Posterior cingulate gyrus (tissue), 11 donors: ENCODE measurements around the gene NOBOX.
"Not testable (repeated sequence)": the region's sequence is repeated elsewhere in the genome, so short reads cannot be mapped to it uniquely, and the experiment has no call there.

Source experiments
- DNase-seq, 10 donors: peaks; one replicate each; pipeline versions ENCODE4 v3.0.0 to v3.0.0-alpha.2; 2020 to 2021; ENCODE audit warnings: mixed read lengths in 3 of 10
- intact Hi-C: fragments of 100-400 bp; cut with DNase I; formaldehyde crosslinking; loops from one replicate; pipeline ENCODE4 v1.15.1; 2023

Gene NOBOX

GRCh38 chr7:144403649-144404061 is at the start of gene NOBOX:
NOBOX (minus strand) TSS chr7:144403693.
- DNase-seq = peak in 1 of 10 donors; percentile 54
- intact Hi-C loops = no loop called here

- intact Hi-C loops = no loop called here
- DNase-seq = no peak
Observed at GRCh38 chr7:144452064-144452463, 48.6 kb upstream of the NOBOX start.

GRCh38 chr7:144445590-144445989 is 42.1 kb upstream of the NOBOX start:
- intact Hi-C loops = no loop called here
- DNase-seq = no peak

- DNase-seq = no peak
- intact Hi-C loops = no loop called here
Observed at GRCh38 chr7:144439717-144440205, 36.3 kb upstream of the NOBOX start.

- no peak for DNase-seq
- intact Hi-C loops = no loop called here
Observed at GRCh38 chr7:144438759-144439158, 35.3 kb upstream of the NOBOX start.

- peak in 5 of 10 donors; percentile 22 to 53 (median 37) for DNase-seq
- intact Hi-C loops = no loop called here
Observed at GRCh38 chr7:144437370-144438191, 34.1 kb upstream of the NOBOX start.

- DNase-seq = no peak
- intact Hi-C loops = no loop called here
Observed at GRCh38 chr7:144436500-144436899, 33.0 kb upstream of the NOBOX start.

GRCh38 chr7:144428431-144428830 is 24.9 kb upstream of the NOBOX start:
- intact Hi-C loops = no loop called here

GRCh38 chr7:144427539-144427938 is 24.0 kb upstream of the NOBOX start:
- intact Hi-C loops, DNase-seq: not testable (repeated sequence)

More at GRCh38 chr7:144428431-144428830, 24.9 kb upstream of the NOBOX start:
- no peak for DNase-seq

- intact Hi-C loops, DNase-seq: not testable (repeated sequence)
Observed at GRCh38 chr7:144418931-144419330, 15.4 kb upstream of the NOBOX start.

- intact Hi-C loops = no loop called here
- DNase-seq = no peak
Observed at GRCh38 chr7:144416341-144416740, 12.8 kb upstream of the NOBOX start.

- intact Hi-C loops = no loop called here
- DNase-seq = no peak
Observed at GRCh38 chr7:144415858-144416257, 12.4 kb upstream of the NOBOX start.

GRCh38 chr7:144414815-144415214 is 11.3 kb upstream of the NOBOX start:
- no peak for DNase-seq
- intact Hi-C loops = no loop called here

GRCh38 chr7:144410441-144410840 is 6.9 kb upstream of the NOBOX start:
- DNase-seq = no peak
- intact Hi-C loops = no loop called here

- no peak for DNase-seq
- intact Hi-C loops = no loop called here
Observed at GRCh38 chr7:144408121-144408520, 4.6 kb upstream of the NOBOX start.

GRCh38 chr7:144407266-144407931 is 3.9 kb upstream of the NOBOX start:
- no peak for DNase-seq
- intact Hi-C loops = no loop called here

- intact Hi-C loops = no loop called here
- DNase-seq = no peak
Observed at GRCh38 chr7:144404946-144405345, 1.5 kb upstream of the NOBOX start.

- DNase-seq = no peak
- intact Hi-C loops = no loop called here
Observed at GRCh38 chr7:144403102-144403501, 391 bp downstream of the NOBOX start.

- intact Hi-C loops = no loop called here
- no peak for DNase-seq
Observed at GRCh38 chr7:144401490-144401889, 2.0 kb downstream of the NOBOX start.

GRCh38 chr7:144399946-144400345 is 3.5 kb downstream of the NOBOX start:
- no peak for DNase-seq
- intact Hi-C loops = loop anchor here (10.0 kb wide), 1 partner anchor 225 kb away; no protein-coding TSS in a partner anchor

- intact Hi-C loops = loop anchor here (10.0 kb wide), 1 partner anchor 224 kb away; no protein-coding TSS in a partner anchor
- no peak for DNase-seq
Observed at GRCh38 chr7:144398911-144399310, 4.6 kb downstream of the NOBOX start.
